H9 (cell line): ENCODE measurements around the gene KCNIP1. TPM values are rescaled to one million over a fixed set of nuclear protein-coding genes. Genes with fewer than 3 reads are reported as not detected.

ENCODE experiments used
- DNase-seq: peaks from one replicate; pipeline ENCODE4 v3.0.0-alpha.2; 2017
- H2AFZ ChIP-seq: one replicate; pipeline ENCODE4 v1.6.1; 2013; ENCODE audit warnings: mild to moderate bottlenecking, low read length, control low read depth, moderate library complexity
- H2AK5ac ChIP-seq: 2 replicates; pipeline ENCODE4 v1.6.1; 2013; ENCODE audit warnings: low read length, control low read depth, mixed read lengths; ENCODE audit not compliant: insufficient read length
- H2BK120ac ChIP-seq: one replicate; pipeline ENCODE4 v1.6.1; 2013; ENCODE audit warnings: low read depth, mild to moderate bottlenecking, low read length, control low read depth, inconsistent platforms; ENCODE audit not compliant: poor library complexity, severe bottlenecking
- H2BK12ac ChIP-seq: 2 replicates; pipeline ENCODE4 v1.6.1; 2013; ENCODE audit warnings: low read length, control low read depth, mixed read lengths, low read depth; ENCODE audit not compliant: insufficient read length
- H2BK15ac ChIP-seq: 2 replicates; pipeline ENCODE4 v1.6.1; 2013; ENCODE audit warnings: low read depth, low read length, control low read depth
- H2BK20ac ChIP-seq: one replicate; pipeline ENCODE4 v1.6.1; 2013; ENCODE audit warnings: low read depth, mild to moderate bottlenecking, low read length, control low read depth, inconsistent platforms; ENCODE audit not compliant: poor library complexity, severe bottlenecking
- H2BK5ac ChIP-seq: 2 replicates; pipeline ENCODE4 v1.6.1; 2013; ENCODE audit warnings: low read length, control low read depth, mixed read lengths; ENCODE audit not compliant: insufficient read length
- H3K14ac ChIP-seq: 2 replicates; pipeline ENCODE4 v1.6.1; 2013; ENCODE audit warnings: low read length, control low read depth; ENCODE audit not compliant: insufficient read depth
- H3K18ac ChIP-seq: 2 replicates; pipeline ENCODE4 v1.6.1; 2013; ENCODE audit warnings: low read depth, mild to moderate bottlenecking, mixed read lengths, low read length, control low read depth; ENCODE audit not compliant: insufficient read length
- H3K23ac ChIP-seq: 2 replicates; pipeline ENCODE4 v1.6.1; 2013; ENCODE audit warnings: low read length, control low read depth, mixed read lengths, low read depth; ENCODE audit not compliant: insufficient read length
- H3K23me2 ChIP-seq: 2 replicates; pipeline ENCODE4 v1.6.1; 2013; ENCODE audit warnings: low read depth, mild to moderate bottlenecking, mixed read lengths, low read length, control low read depth; ENCODE audit not compliant: insufficient read length, poor library complexity, severe bottlenecking
- H3K27ac ChIP-seq: 2 replicates; pipeline ENCODE4 v1.5.1; 2013; ENCODE audit warnings: low read length, control low read depth, mixed read lengths, low read depth; ENCODE audit not compliant: insufficient read length
- H3K27me3 ChIP-seq: 2 replicates; pipeline ENCODE4 v1.6.1; 2013; ENCODE audit warnings: low read length, control low read depth, inconsistent platforms; ENCODE audit not compliant: insufficient read depth
- H3K4ac ChIP-seq: 2 replicates; pipeline ENCODE4 v1.6.1; 2013; ENCODE audit warnings: low read depth, mild to moderate bottlenecking, control low read depth, inconsistent platforms, low read length, moderate library complexity
- H3K4me1 ChIP-seq: 2 replicates; pipeline ENCODE4 v1.6.1; 2013; ENCODE audit warnings: low read length, control low read depth, inconsistent platforms; ENCODE audit not compliant: insufficient read depth
- H3K4me2 ChIP-seq: 2 replicates; pipeline ENCODE4 v1.6.1; 2013; ENCODE audit warnings: low read length, control low read depth, mixed read lengths; ENCODE audit not compliant: insufficient read length, insufficient read depth
- H3K56ac ChIP-seq: 2 replicates; pipeline ENCODE4 v1.6.1; 2013; ENCODE audit warnings: low read depth, mild to moderate bottlenecking, mixed read lengths, low read length, control low read depth; ENCODE audit not compliant: insufficient read length
- H3K79me1 ChIP-seq: 2 replicates; pipeline ENCODE4 v1.6.1; 2013; ENCODE audit warnings: low read depth, mild to moderate bottlenecking, moderate library complexity, low read length, control low read depth, inconsistent platforms; ENCODE audit not compliant: insufficient read depth, poor library complexity, severe bottlenecking
- H3K79me2 ChIP-seq: 2 replicates; pipeline ENCODE4 v1.6.1; 2013; ENCODE audit warnings: low read length, control low read depth, inconsistent platforms; ENCODE audit not compliant: insufficient read depth
- H3K9ac ChIP-seq: 2 replicates; pipeline ENCODE4 v1.6.1; 2013; ENCODE audit warnings: low read length, control low read depth, mixed read lengths; ENCODE audit not compliant: insufficient read length; ENCODE audit errors: extremely low read depth
- H3K9me3 ChIP-seq: one replicate; pipeline ENCODE4 v1.6.1; 2013; ENCODE audit warnings: low read depth, low read length, inconsistent platforms; ENCODE audit not compliant: control insufficient read depth
- H3T11ph ChIP-seq: one replicate; pipeline ENCODE4 v1.6.1; 2013; ENCODE audit warnings: mild to moderate bottlenecking, low read length, control low read depth, inconsistent platforms
- H4K20me1 ChIP-seq: one replicate; pipeline ENCODE4 v1.6.1; 2013; ENCODE audit not compliant: control insufficient read depth, insufficient read length, insufficient read depth
- H4K5ac ChIP-seq: 2 replicates; pipeline ENCODE4 v1.6.1; 2013; ENCODE audit warnings: low read depth, mild to moderate bottlenecking, mixed read lengths, low read length, control low read depth; ENCODE audit not compliant: insufficient read length
- H4K8ac ChIP-seq: replicated peaks from 2 replicates; pipeline ENCODE4 v1.6.1; 2013; ENCODE audit warnings: low read length, control low read depth, mixed read lengths, low read depth; ENCODE audit not compliant: insufficient read length
- H4K91ac ChIP-seq: 2 replicates; pipeline ENCODE4 v1.6.1; 2013; ENCODE audit warnings: low read depth, mild to moderate bottlenecking, moderate library complexity, mixed read lengths, low read length, control low read depth; ENCODE audit not compliant: insufficient read length
- H3K27ac Mint-ChIP-seq, 3 experiments: 2 replicates in 2 of 3; 3 replicates in 1 of 3; pipeline ENCODE4 v1.8.0; 2020 to 2021; ENCODE audit warnings: mixed read lengths in 3 of 3, mild to moderate bottlenecking in 1 of 3, moderate library complexity in 1 of 3
- H3K27me3 Mint-ChIP-seq: 2 replicates; pipeline ENCODE4 v1.8.0; 2021; ENCODE audit warnings: low read depth, mild to moderate bottlenecking, moderate library complexity, mixed read lengths
- H3K36me3 Mint-ChIP-seq, 3 experiments: 2 replicates in 2 of 3; 3 replicates in 1 of 3; pipeline ENCODE4 v1.8.0; 2020 to 2021; ENCODE audit warnings: low read depth in 3 of 3, mixed read lengths in 3 of 3; ENCODE audit not compliant: insufficient read depth in 1 of 3
- H3K4me1 Mint-ChIP-seq, 2 experiments: 2 replicates each; pipeline ENCODE4 v1.8.0; 2020; ENCODE audit warnings: mixed read lengths in 2 of 2
- H3K4me3 Mint-ChIP-seq, 2 experiments: 2 replicates in 1 of 2; 3 replicates in 1 of 2; pipeline ENCODE4 v1.8.0; 2020 to 2021; ENCODE audit warnings: mild to moderate bottlenecking in 2 of 2, mixed read lengths in 2 of 2, moderate library complexity in 1 of 2
- H3K9me3 Mint-ChIP-seq, 2 experiments: 2 replicates in 1 of 2; 3 replicates in 1 of 2; pipeline ENCODE4 v1.8.0; 2020; ENCODE audit warnings: mild to moderate bottlenecking in 2 of 2, mixed read lengths in 2 of 2, moderate library complexity in 1 of 2
- CTCF ChIP-seq: fragments of 200-600 bp; sonication (generic); conservative IDR thresholded peaks from 3 replicates; pipeline ENCODE4 v1.8.0; 2021; ENCODE audit warnings: antibody characterized with exemption, mild to moderate bottlenecking
- WGBS: extraction: QIAGEN DNeasy Blood & Tissue Kit; methylation state at CpG from one replicate; pipeline ENCODE4 v1.1.7; 2013; ENCODE audit warnings: missing lambda C conversion rate, low lambda C conversion rate, mixed read lengths; ENCODE audit not compliant: insufficient read length; ENCODE audit errors: extremely low coverage; 5-methylcytosine and 5-hydroxymethylcytosine counted together
- total RNA-seq: library from RNA; stranded (reverse); gene quantifications from 2 replicates; pipeline ENCODE4 v1.2.1, GENCODE V29; 2021

KCNIP1 gene
- total RNA-seq, 1 experiment from 2014 or later: 0.63 TPM

DNA sequence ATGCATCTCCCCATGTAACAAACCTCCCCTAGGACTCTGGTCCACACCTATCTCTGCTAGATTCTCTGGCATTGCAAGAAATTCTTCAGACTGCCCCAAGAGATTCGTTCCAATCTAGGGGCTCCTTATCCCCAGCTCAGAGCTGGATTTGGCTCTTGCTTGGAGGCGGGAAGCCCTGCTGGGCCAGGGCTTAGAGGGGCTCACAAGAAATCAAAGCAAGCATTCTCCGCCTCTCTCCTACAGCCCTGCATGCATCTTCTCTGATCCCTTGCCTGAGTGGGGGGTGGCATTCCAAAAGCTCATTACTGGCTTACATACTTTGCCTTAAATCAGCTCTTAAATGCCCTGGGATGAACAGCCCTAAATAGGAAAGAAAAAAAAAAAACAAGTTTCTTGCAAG, 75.8 kb downstream of the KCNIP1 start:
- no peak overlapping the region for H4K91ac ChIP-seq
- H2BK12ac ChIP-seq: no peak overlapping the region
- H4K5ac ChIP-seq: no peak overlapping the region
- no peak for TF ChIP-seq CTCF
- H2BK5ac ChIP-seq: no peak overlapping the region
- peaks cover 0 to 14% (median 0%) of the 10 kb centered on the region in 3 experiments; a peak in 4 of 7 replicates for H3K36me3 Mint-ChIP-seq
- H3K9me3 ChIP-seq: no peaks in the 10 kb centered on the region
- H3K4me1 ChIP-seq: no peaks in the 10 kb centered on the region
- no peak overlapping the region for H3K18ac ChIP-seq
- H3K9me3 Mint-ChIP-seq: peaks cover 12 to 15% of the 10 kb centered on the region in 2 experiments
- H2BK20ac ChIP-seq: no peak overlapping the region
- H3K27ac ChIP-seq: no peak overlapping the region
- no peak overlapping the region for H3K14ac ChIP-seq
- H3K4ac ChIP-seq: no peak overlapping the region
- no peak for DNase-seq
- H3K4me1 Mint-ChIP-seq: peaks cover 9 to 16% of the 10 kb centered on the region in 2 experiments
- no peak overlapping the region for H2BK120ac ChIP-seq
- H3K79me1 ChIP-seq: no peaks in the 10 kb centered on the region
- H3K9ac ChIP-seq: no peak overlapping the region
- H3K4me2 ChIP-seq: no peak overlapping the region
- no peak overlapping the region for H3K4me3 Mint-ChIP-seq
- no CpG with 5 or more reads among the region's 3 CpGs for WGBS
- H3K23ac ChIP-seq: no peak overlapping the region
- no peaks in the 10 kb centered on the region for H3K23me2 ChIP-seq
- H3K27me3 ChIP-seq: no peaks in the 10 kb centered on the region
- H4K20me1 ChIP-seq: no peaks in the 10 kb centered on the region
- no peak overlapping the region for H2AFZ ChIP-seq
- no peak overlapping the region for H3T11ph ChIP-seq
- no peak overlapping the region for H4K8ac ChIP-seq
- peaks cover 10% of the 10 kb centered on the region for H3K27me3 Mint-ChIP-seq
- no peaks in the 10 kb centered on the region for H3K79me2 ChIP-seq
- no peak overlapping the region for H3K27ac Mint-ChIP-seq
- no peak overlapping the region for H3K56ac ChIP-seq
- H2AK5ac ChIP-seq: no peak overlapping the region
- H2BK15ac ChIP-seq: no peak overlapping the region
